Activated CD4-positive, alpha-beta T cell treated with anti-CD3 and anti-CD28 coated beads for 48 hours (primary cell): Measurements from ENCODE around the gene SMAD1.
A peak's percentile ranks its signal among the peaks of the same experiment; 100 is the strongest.

Experiments used
- DNase-seq: peaks from one replicate; pipeline ENCODE4 v3.0.0-alpha.2; 2020

The SMAD1 gene

GRCh38 chr4:145481164-145481941 is at the start of gene SMAD1:
Gene SMAD1 (plus strand): TSS chr4:145481853. CDS start chr4:145514614, 32,761 bp downstream.
- DNase-seq: peak; percentile 66

GRCh38 chr4:145433684-145434083 is 48.0 kb upstream of the SMAD1 start:
- no peak for DNase-seq

- no peak for DNase-seq
These were observed 46.0 kb upstream of the SMAD1 start for GRCh38 chr4:145435646-145436045.

GRCh38 chr4:145436114-145436513 is 45.5 kb upstream of the SMAD1 start:
- no peak for DNase-seq

GRCh38 chr4:145436796-145437195 is 44.9 kb upstream of the SMAD1 start:
- no peak for DNase-seq

GRCh38 chr4:145437466-145437865 is 44.2 kb upstream of the SMAD1 start:
- no peak for DNase-seq

- DNase-seq: no peak
These were observed 43.4 kb upstream of the SMAD1 start for GRCh38 chr4:145438298-145438697.

- no peak for DNase-seq
These were observed 41.2 kb upstream of the SMAD1 start for GRCh38 chr4:145440292-145441007.

- DNase-seq: no peak
These were observed 35.5 kb upstream of the SMAD1 start for GRCh38 chr4:145446184-145446583.

- DNase-seq: no peak
These were observed 29.8 kb upstream of the SMAD1 start for GRCh38 chr4:145451895-145452294.

GRCh38 chr4:145452447-145453162 is 29.0 kb upstream of the SMAD1 start:
- no peak for DNase-seq

GRCh38 chr4:145453163-145453520 is 28.5 kb upstream of the SMAD1 start:
- DNase-seq: no peak

GRCh38 chr4:145473203-145473602 is 8.4 kb upstream of the SMAD1 start:
- no peak for DNase-seq

- DNase-seq: no peak
These were observed 1.4 kb upstream of the SMAD1 start for GRCh38 chr4:145480257-145480656.

GRCh38 chr4:145481942-145482208 is 222 bp downstream of the SMAD1 start:
- no peak for DNase-seq

- DNase-seq: peak; percentile 82
These were observed 770 bp downstream of the SMAD1 start for GRCh38 chr4:145482209-145483037.

GRCh38 chr4:145483514-145483913 is 1.9 kb downstream of the SMAD1 start:
- no peak for DNase-seq

GRCh38 chr4:145484225-145484846 is 2.7 kb downstream of the SMAD1 start:
- DNase-seq: no peak

GRCh38 chr4:145485120-145485519 is 3.5 kb downstream of the SMAD1 start:
- no peak for DNase-seq

- no peak for DNase-seq
These were observed 5.0 kb downstream of the SMAD1 start for GRCh38 chr4:145486603-145487002.

GRCh38 chr4:145487631-145488030 is 6.0 kb downstream of the SMAD1 start:
- DNase-seq: peak; percentile 36

- DNase-seq: no peak
These were observed 6.7 kb downstream of the SMAD1 start for GRCh38 chr4:145488310-145488709.

- DNase-seq: no peak
These were observed 7.9 kb downstream of the SMAD1 start for GRCh38 chr4:145489556-145489955.
